Activated CD4-positive, alpha-beta T cell treated with anti-CD3 and anti-CD28 coated beads, Interleukin-2, amount 10 ng/mL, durations not matched to agents 24 days and 14 days (primary cell): Measurements from ENCODE around the gene RAD9B. TPM values are rescaled to one million over a fixed set of nuclear protein-coding genes. Genes with fewer than 3 reads are reported as not detected.
"Not testable (repeated sequence)": the region's sequence is repeated elsewhere in the genome, so short reads cannot be mapped to it uniquely, and the experiment has no call there.

ENCODE experiments used
- DNase-seq: peaks from one replicate; pipeline ENCODE4 v3.0.0; 2022
- H3K27ac Mint-ChIP-seq: one replicate; pipeline ENCODE4 v1.8.0; 2022; ENCODE audit warnings: mild to moderate bottlenecking, mixed read lengths
- H3K27me3 Mint-ChIP-seq: one replicate; pipeline ENCODE4 v1.8.0; 2022; ENCODE audit warnings: mixed read lengths
- H3K36me3 Mint-ChIP-seq: one replicate; pipeline ENCODE4 v1.8.0; 2022; ENCODE audit warnings: low read depth, mild to moderate bottlenecking, mixed read lengths
- H3K4me1 Mint-ChIP-seq: one replicate; pipeline ENCODE4 v1.8.0; 2021; ENCODE audit warnings: mixed read lengths
- H3K4me3 Mint-ChIP-seq: one replicate; pipeline ENCODE4 v1.8.0; 2022; ENCODE audit warnings: mild to moderate bottlenecking, moderate library complexity, mixed read lengths
- H3K9me3 Mint-ChIP-seq: one replicate; pipeline ENCODE4 v1.8.0; 2021; ENCODE audit warnings: mixed read lengths
- intact Hi-C: fragments of 100-400 bp; cut with micrococcal nuclease; formaldehyde crosslinking; loops from one replicate; pipeline ENCODE4 v1.15.1; 2023
- total RNA-seq: library from RNA; stranded (reverse); gene quantifications from 2 replicates; pipeline ENCODE4 v1.2.3, GENCODE V29; 2022

The RAD9B gene
- total RNA-seq = 0.37 and 0.95 TPM in 2 replicates

DNA sequence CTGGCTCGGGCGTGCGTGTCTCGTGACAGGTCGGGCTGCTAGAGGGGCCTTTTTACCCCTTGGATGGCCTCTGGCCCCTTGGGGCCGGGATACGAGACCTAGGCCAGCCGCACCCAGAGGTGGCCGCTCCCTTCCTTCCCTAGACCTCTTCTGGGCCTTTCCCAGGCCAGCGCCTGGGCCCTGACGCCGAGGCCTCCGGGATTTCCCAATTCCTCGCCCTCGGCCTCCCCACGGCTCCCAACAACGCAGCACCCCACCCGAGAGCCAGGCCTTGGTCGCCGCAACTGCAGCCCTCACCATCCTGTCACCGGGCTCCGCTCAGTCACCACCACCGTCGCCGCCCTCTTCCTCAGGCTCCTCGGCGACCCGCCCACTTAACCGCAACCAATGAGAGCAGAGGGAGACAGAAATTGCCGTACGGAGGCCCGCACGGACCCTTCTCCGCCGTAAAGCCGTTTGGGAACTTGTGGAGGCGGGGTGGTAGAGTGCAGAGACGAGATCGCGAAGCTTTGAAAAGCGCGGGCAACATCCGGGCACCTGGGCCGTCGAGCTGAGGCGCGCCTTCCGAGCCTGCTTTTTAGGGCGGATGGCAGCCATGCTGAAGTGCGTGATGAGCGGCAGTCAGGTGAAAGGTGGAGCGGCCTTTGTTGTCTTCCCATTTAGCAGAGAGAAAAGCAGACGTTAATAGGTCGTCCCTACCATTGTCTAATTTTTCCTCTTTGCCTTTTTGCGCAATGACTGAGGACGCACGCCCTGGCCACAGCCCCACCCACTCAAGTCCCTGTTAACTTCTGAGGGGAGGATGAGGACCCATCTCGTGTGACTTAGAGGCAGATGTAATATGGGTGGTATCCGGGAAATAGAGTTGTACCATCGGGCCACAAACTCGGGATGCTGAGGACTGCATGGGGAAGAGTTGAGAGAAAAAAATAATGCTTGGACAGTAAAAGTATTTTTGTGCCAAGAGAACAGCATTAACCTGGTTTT is at the start of gene RAD9B, which contains the start of gene VPS29:
Gene RAD9B (plus strand): TSS at position 580 of the 987 bp plus-strand sequence. CDS start 7 bp downstream, at position 587.
Gene VPS29 (minus strand): TSS at position 360 of the 987 bp plus-strand sequence. CDS start 60 bp downstream, at position 300.
- Mint-ChIP-seq H3K9me3 (peaks cover 7% of the 10 kb centered on the region), H3K36me3 (peaks cover 27% of the 10 kb centered on the region), H3K27ac (peak within 1 kb of the TSS; percentile 99), H3K4me3 (peak within 1 kb of the TSS; percentile 99), H3K27me3 (peaks cover 2% of the 10 kb centered on the region), H3K4me1 (peaks cover 27% of the 10 kb centered on the region)
- DNase-seq = peak; percentile 100
- intact Hi-C loops = loop anchor here (1.0 to 5.0 kb wide), 6 partner anchors 34 to 275 kb away; partner anchors contain the start of genes ANAPC7, ARPC3, ATP2A2 and FAM216A

DNA sequence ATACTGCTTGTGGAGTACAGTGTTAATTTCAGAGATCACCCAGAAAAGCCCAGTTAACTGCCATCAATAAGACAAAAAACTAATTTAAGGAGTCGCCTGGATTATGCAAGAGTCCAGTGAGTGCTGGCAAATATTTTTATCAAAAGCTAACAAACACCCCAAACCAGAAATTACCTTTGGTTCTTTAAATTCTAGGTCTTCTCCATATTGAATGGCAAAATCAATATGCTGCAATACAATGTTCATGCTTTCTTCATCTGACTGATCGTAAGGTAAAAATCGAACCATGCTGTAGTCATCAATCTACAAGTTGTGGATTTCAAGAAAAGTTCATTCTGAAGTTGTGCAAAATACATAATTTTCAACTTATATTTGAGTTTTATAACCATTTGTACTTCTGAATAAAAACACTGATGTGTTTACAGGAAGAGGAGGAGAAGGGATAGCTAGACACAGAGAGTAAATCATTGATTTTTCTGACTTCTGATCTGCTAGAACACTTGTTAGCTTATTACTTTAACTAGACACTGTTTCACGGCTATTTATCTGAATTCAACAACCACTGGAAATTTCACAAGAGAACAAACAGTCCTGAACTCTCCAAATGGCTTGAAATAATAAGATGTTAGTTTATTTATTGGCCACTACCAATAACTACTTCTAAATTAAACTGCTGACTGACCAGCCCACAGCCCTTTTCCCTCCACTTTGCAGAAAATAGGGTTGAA is 48.4 kb upstream of the RAD9B start:
- intact Hi-C loops = no loop called here
- Mint-ChIP-seq H3K4me3 (no peak overlapping the region), H3K27ac (no peak overlapping the region), H3K36me3 (peaks cover 41% of the 10 kb centered on the region), H3K9me3 (no peaks in the 10 kb centered on the region), H3K27me3 (no peaks in the 10 kb centered on the region), H3K4me1 (peaks cover 22% of the 10 kb centered on the region)
- DNase-seq = no peak

DNA sequence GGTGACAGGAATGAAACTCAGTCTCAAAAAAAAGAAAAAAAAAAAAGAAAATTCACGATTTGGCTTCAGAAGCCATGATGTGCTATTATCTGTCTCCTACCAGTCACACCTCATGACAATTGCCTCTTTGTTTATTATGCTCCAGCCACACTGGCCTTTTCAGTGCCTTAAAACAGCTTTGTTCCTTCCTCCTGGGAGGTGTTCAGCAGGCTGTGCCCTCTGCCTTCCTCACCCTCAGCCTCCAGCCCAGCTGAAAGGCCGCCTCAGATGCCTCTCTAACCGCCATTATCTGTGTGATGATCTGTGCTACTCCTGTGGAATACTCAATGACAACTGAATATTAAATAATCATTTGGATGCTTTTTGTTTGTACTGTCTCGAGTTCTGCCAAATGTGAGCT is 43.4 kb upstream of the RAD9B start:
- Mint-ChIP-seq H3K4me1 (peaks cover 7% of the 10 kb centered on the region), H3K27me3 (no peaks in the 10 kb centered on the region), H3K9me3 (no peaks in the 10 kb centered on the region), H3K27ac (no peak overlapping the region), H3K4me3 (no peak overlapping the region), H3K36me3 (peaks cover 34% of the 10 kb centered on the region)
- intact Hi-C loops = no loop called here
- no peak for DNase-seq

DNA sequence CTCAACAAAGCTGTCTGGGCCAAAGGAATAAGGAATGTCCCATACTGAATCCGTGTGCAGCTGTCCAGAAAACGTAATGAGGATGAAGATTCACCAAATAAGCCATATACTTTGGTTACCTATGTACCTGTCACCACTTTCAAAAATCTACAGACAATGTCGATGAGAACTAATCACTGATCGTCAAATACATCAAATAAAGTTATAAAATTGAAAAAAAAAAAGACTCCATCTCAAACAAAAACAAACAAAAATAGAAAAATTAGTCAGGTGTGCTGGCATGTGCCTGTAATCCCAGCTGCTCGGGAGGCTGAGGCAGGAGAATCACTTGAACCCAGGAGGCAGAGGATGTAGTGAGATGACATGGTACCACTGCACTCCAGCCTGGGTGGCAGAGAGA is 40.9 kb upstream of the RAD9B start:
- not testable (repeated sequence) for H3K4me1 Mint-ChIP-seq, H3K9me3 Mint-ChIP-seq
- H3K36me3 Mint-ChIP-seq = peaks cover 34% of the 10 kb centered on the region

DNA sequence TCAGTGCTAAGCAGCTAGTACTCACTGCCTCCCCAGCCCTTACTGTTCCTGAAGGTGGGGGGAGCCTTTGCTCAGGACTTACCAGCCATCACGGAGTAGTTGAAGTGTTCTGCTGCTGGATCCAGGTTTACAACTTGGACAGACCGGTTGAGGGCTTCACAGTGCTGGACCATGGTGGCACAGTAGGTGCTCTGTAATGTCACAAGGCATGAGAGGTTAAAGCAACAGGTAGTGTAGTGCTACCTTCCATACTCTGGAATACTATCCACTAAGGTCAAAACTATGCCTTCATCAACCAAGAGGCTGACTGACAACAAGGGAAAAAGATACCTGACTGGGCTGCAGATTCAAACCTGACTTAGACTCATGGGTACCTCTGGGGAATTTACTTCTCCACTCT is 37.1 kb upstream of the RAD9B start:
- H3K36me3 Mint-ChIP-seq = peaks cover 25% of the 10 kb centered on the region
- H3K9me3 Mint-ChIP-seq = no peaks in the 10 kb centered on the region
- no peak overlapping the region for H3K4me3 Mint-ChIP-seq
- no peak overlapping the region for H3K27ac Mint-ChIP-seq
- H3K4me1 Mint-ChIP-seq = peaks cover 29% of the 10 kb centered on the region
- no peaks in the 10 kb centered on the region for H3K27me3 Mint-ChIP-seq
- no peak for DNase-seq
- intact Hi-C loops = no loop called here

More for the DNA sequence above, 40.9 kb upstream of the RAD9B start:
- H3K27ac Mint-ChIP-seq, H3K4me3 Mint-ChIP-seq, intact Hi-C loops, DNase-seq, H3K27me3 Mint-ChIP-seq: not testable (repeated sequence)

DNA sequence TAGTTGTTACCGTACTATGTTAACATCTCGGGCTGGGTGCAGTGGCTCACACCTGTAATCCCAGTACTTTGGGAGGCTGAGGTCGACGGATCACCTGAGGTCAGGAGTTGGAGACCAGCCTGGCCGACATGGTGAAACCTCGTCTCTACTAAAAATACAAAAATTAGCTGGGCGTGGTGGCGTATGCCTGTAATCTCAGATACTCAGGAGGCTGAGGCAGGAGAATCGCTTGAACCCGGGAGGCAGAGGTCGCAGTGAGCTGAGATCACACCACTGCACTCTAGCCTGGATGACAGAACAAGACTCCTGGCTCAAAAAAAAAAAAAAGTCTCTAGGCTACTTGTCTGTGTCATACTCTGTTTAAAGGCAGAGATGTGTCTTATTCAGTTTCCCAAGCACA is 36.4 kb upstream of the RAD9B start:
- Mint-ChIP-seq H3K36me3 (peaks cover 24% of the 10 kb centered on the region), H3K4me1 (peaks cover 34% of the 10 kb centered on the region)
- DNase-seq, H3K4me3 Mint-ChIP-seq, H3K27ac Mint-ChIP-seq, H3K27me3 Mint-ChIP-seq, intact Hi-C loops, H3K9me3 Mint-ChIP-seq: not testable (repeated sequence)

DNA sequence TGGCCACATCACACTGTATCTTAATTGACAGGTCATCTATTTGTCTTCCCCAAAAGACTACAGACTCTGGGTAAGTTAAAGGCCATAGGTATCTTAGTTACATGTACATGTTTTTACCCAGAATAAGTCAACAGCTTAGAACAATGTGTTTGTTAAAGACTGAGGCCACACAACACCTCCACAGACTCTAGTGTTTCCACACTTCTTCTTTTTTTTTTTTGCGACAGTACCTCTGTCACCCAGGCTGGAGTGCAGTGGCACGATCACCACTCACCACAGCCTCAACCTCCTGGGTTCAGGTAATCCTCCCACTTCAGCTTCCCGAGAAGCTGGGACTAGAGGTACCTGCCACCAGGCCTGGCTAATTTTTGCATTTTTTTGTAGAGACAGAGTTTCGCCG is 35.3 kb upstream of the RAD9B start:
- peaks cover 36% of the 10 kb centered on the region for H3K4me1 Mint-ChIP-seq
- intact Hi-C loops = no loop called here
- peak overlapping the region; percentile 89 for H3K4me3 Mint-ChIP-seq
- H3K36me3 Mint-ChIP-seq = peaks cover 24% of the 10 kb centered on the region
- no peak for DNase-seq
- no peaks in the 10 kb centered on the region for H3K27me3 Mint-ChIP-seq
- no peaks in the 10 kb centered on the region for H3K9me3 Mint-ChIP-seq
- peak overlapping the region; percentile 32 for H3K27ac Mint-ChIP-seq

DNA sequence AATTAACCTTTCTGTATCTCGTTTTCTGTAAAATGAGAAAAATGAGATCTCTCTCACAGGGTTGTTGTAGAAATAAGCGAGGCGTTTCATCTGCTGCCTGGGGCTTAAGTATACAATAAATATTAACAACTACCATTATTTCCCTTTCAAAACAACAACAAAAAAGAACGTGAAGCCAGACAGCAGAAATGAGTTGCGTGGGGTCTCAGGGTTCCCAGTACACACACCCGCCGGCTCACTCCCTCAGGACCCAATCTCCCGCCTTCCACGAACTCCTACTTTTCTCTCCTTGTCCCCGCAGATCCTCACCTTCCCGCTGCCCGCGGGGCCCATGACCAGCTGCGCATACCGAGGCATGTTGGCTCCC is 34.3 kb upstream of the RAD9B start:
- Mint-ChIP-seq H3K27ac (peak overlapping the region; percentile 95), H3K4me3 (peak overlapping the region; percentile 89), H3K4me1 (peaks cover 32% of the 10 kb centered on the region), H3K27me3 (no peaks in the 10 kb centered on the region), H3K36me3 (peaks cover 24% of the 10 kb centered on the region), H3K9me3 (no peaks in the 10 kb centered on the region)
- intact Hi-C loops = loop anchor here (1.0 kb wide), 4 partner anchors 18 to 134 kb away; partner anchors contain the start of genes ARPC3, PPTC7, RAD9B and VPS29
- DNase-seq = no peak

DNA sequence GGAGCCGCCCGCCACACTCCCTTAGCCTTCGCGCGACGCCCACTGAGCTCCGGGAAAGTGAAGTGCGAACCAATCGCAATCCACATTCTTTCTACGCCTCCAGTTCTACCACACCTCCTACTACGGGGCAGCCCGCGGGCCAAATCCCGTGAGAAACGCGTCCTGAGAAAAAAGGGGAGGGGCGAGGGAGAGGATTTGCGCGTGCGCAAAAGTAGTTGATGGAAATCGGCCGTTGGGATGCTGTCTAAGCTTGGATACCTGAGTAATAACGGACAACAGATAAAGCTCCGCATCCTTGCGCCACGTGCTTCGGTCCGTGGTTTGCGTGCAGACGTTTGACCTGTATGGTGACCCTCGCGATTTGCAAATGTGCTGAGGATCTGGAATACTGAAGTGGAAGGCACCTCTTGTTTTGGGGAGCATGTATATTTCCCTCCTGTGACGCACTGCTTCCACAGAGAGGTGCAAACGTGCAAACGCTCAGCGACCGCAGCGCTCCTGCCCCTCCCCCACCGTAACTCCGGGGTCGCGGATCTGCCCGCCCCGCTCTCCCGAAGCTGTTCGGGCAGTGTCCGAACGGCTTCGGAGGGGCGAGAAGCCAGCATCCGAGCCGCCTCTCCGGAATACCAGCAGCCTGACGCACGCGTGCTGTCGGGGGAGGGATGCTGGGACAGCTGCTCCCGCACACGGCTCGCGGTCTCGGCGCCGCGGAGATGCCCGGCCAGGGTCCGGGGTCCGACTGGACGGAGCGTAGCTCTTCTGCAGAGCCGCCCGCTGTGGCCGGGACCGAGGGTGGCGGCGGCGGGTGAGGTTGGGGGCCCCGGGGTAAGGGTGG is 33.7 kb upstream of the RAD9B start, which contains the start of the genes FAM216A and GPN3:
Gene FAM216A (plus strand): TSS at position 632 of the 835 bp plus-strand sequence. CDS start 31 bp downstream, at position 663.
Gene GPN3 (minus strand): TSS at position 44 of the 835 bp plus-strand sequence. CDS start 54 bp downstream, outside the sequence.
- DNase-seq = peak; percentile 99
- intact Hi-C loops = loop anchor here (1.0 kb wide), 4 partner anchors 18 to 134 kb away; partner anchors contain the start of genes ARPC3, PPTC7, RAD9B and VPS29
- no peaks in the 10 kb centered on the region for H3K9me3 Mint-ChIP-seq
- peak within 1 kb of the TSS; percentile 95 for H3K27ac Mint-ChIP-seq
- no peaks in the 10 kb centered on the region for H3K27me3 Mint-ChIP-seq
- peaks cover 32% of the 10 kb centered on the region for H3K4me1 Mint-ChIP-seq
- peaks cover 24% of the 10 kb centered on the region for H3K36me3 Mint-ChIP-seq
- peak within 1 kb of the TSS; percentile 89 for H3K4me3 Mint-ChIP-seq

DNA sequence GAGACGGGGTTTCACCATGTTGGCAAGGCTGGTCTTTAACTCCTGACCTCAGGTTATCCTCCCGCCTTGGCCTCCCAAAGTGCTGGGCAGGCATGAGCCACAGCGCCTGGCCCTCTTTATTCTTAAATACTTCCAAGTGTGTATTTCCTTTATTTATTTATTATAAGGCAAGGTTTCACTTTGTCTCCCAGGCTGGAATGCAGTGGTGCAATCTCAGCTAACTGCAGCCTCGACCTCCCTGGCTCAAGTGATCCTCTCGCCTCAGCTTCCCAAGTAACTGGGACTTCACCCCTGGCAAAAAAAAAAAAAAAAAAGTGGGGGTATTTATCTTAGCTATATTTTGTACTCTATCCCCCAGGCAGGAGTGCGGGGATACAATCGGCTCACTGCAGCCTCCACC is 26.7 kb upstream of the RAD9B start:
- H3K36me3 Mint-ChIP-seq = peaks cover 28% of the 10 kb centered on the region
- no peak overlapping the region for H3K27ac Mint-ChIP-seq
- no peaks in the 10 kb centered on the region for H3K9me3 Mint-ChIP-seq
- no peak overlapping the region for H3K4me3 Mint-ChIP-seq
- H3K27me3 Mint-ChIP-seq = no peaks in the 10 kb centered on the region
- DNase-seq = no peak
- H3K4me1 Mint-ChIP-seq = peaks cover 7% of the 10 kb centered on the region
- intact Hi-C loops = no loop called here

DNA sequence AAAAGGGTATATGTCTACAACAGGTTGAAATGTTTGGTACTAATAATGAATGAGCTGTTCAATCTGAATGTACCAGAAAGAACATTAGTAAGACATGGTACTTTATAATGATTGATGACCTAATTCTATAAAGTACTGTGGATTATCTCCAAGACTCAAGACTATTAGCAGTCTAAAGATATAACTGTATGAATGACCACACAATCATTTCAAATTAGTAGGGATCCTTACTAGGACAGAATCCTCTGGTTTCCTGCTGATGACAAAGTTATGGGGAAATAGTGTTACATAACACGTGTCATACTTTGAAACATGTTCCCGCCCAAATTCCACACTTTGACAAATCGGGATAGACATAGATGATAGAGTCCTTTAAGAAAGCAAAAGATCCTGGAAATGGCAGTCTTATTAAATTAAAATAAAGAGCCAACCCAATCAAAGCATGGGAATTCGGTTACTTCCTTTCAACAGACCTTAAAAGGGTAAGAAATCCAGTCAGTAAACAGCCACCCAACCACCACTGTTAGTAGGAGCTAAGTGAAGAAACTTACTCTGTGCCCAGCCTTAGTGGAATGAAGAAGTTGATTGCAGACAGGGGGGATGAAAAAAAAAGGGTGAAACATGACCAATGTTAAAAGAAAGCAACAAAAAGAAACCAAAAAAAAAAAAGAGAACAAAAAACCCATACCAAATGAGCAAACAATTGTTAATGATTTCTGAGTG is 3.0 kb upstream of the RAD9B start:
- H3K36me3 Mint-ChIP-seq = peaks cover 46% of the 10 kb centered on the region
- H3K9me3 Mint-ChIP-seq = peaks cover 7% of the 10 kb centered on the region
- peak overlapping the region; percentile 67 for H3K27ac Mint-ChIP-seq
- H3K4me3 Mint-ChIP-seq = peak overlapping the region; percentile 56
- DNase-seq = no peak
- peaks cover 27% of the 10 kb centered on the region for H3K4me1 Mint-ChIP-seq
- intact Hi-C loops = no loop called here
- peaks cover 2% of the 10 kb centered on the region for H3K27me3 Mint-ChIP-seq

DNA sequence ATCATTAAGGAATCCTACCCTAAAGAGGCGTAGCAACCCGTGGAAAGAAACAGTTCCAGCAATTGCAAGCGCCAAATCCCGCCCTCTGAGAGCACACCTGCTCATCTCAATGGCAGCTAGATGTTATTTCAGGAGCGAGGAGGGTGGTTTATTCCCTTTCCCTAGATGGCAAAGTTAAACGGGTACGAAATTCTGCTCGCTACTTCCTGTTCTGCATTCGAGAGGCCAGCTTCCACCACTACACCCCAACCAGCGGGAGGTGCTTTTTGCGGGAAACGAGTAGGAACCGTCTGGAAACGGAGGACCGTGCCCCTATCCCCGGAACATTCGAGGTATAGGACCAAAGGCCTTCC is 756 bp upstream of the RAD9B start:
- Mint-ChIP-seq H3K27ac (peak overlapping the region; percentile 99), H3K9me3 (peaks cover 7% of the 10 kb centered on the region), H3K4me1 (peaks cover 27% of the 10 kb centered on the region), H3K27me3 (peaks cover 2% of the 10 kb centered on the region), H3K4me3 (peak overlapping the region; percentile 99), H3K36me3 (peaks cover 30% of the 10 kb centered on the region)
- intact Hi-C loops = loop anchor here (2.0 to 5.0 kb wide), 2 partner anchors 99 to 275 kb away; partner anchors contain the start of gene ANAPC7
- DNase-seq = no peak
